SH-SY5Y (cell line): Measurements from ENCODE around the gene SNRNP48.

ENCODE experiments used
- GATA2 ChIP-seq: IDR thresholded peaks from 2 replicates; pipeline ENCODE4 v1.6.1; 2011; ENCODE audit warnings: mild to moderate bottlenecking, low read depth, low read length
- GATA3 ChIP-seq: IDR thresholded peaks from 2 replicates; pipeline ENCODE4 v1.6.1; 2011; ENCODE audit warnings: low read depth, mild to moderate bottlenecking, low read length, moderate library complexity

DNA sequence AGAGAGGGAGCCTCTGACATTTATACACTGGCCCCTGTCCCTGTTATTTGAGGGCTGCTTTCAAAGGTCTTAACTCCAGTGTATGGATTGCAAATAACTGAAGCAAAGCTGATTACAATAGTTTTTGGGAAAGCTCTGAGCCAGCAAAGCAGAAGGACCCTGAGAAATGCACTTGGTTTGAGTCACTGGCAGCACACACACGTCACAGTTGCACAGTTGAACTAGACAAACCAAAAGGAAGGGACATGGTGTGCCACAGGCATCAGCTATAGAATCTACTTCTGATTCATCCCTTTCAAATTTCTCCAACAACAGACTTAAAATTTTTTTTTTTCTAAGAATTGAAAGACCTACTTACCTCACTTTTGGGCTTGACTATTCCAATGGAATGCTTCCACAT is 56.4 kb downstream of the SNRNP48 start:
- TF ChIP-seq GATA2 (no peak), GATA3 (no peak)
